Omental fat pad (tissue), 4 donors: Measurements from ENCODE around the gene LBH. TPM values are rescaled to one million over a fixed set of nuclear protein-coding genes. Genes with fewer than 3 reads are reported as not detected.
A peak's percentile ranks its signal among the peaks of the same experiment; 100 is the strongest.

Experiments
- ATAC-seq: fragments of 150-250 bp; one replicate; pipeline ENCODE4 v1.9.1; 2016; ENCODE audit warnings: mild to moderate bottlenecking, moderate library complexity; ENCODE audit not compliant: low FRiP score
- DNase-seq: peaks from one replicate; pipeline ENCODE4 v3.0.0-alpha.2; 2019; ENCODE audit warnings: low spot score
- total RNA-seq, 4 donors: library from RNA; depleted of rRNA; stranded (reverse); fragments of >200 nt; gene quantifications; one replicate each; pipeline ENCODE4 v1.1.0, GENCODE V29; 2016
- TF ChIP-seq, protein P1 (sequence below), 3 donors: fragments of 450-650 bp; IDR thresholded peaks; one replicate each; pipeline ENCODE4 v1.5.1; 2016 to 2017; ENCODE audit warnings: antibody characterized with exemption in 3 of 3, mild to moderate bottlenecking in 3 of 3, moderate library complexity in 2 of 3

The LBH gene
- total RNA-seq, 4 donors from 2014 or later: 14.4 to 20.6 (median 19.4) TPM

DNA sequence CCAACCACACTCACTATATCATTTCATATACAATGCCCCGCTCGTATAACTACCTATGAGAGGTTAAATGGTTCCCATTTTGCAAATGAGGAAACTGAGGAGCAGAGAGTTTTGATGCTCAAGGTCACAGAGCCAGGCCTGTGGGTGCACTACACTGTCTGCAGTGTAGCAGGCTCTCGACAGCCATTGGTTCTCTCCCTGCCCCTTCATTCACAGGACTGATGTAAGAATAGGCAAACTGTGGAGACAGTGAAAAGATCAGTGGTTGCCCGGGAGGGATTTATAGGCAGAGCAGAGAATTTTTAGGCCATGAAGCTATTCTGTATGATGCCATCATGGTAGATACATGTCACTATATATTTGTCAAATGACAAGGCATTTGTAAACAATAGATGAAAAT lies 39.0 kb upstream of the LBH start:
- TF ChIP-seq, protein P1, sequence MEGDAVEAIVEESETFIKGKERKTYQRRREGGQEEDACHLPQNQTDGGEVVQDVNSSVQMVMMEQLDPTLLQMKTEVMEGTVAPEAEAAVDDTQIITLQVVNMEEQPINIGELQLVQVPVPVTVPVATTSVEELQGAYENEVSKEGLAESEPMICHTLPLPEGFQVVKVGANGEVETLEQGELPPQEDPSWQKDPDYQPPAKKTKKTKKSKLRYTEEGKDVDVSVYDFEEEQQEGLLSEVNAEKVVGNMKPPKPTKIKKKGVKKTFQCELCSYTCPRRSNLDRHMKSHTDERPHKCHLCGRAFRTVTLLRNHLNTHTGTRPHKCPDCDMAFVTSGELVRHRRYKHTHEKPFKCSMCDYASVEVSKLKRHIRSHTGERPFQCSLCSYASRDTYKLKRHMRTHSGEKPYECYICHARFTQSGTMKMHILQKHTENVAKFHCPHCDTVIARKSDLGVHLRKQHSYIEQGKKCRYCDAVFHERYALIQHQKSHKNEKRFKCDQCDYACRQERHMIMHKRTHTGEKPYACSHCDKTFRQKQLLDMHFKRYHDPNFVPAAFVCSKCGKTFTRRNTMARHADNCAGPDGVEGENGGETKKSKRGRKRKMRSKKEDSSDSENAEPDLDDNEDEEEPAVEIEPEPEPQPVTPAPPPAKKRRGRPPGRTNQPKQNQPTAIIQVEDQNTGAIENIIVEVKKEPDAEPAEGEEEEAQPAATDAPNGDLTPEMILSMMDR (IDR thresholded peaks at IDR 0.05): no peak
- ATAC-seq (no peak), DNase-seq (no peak)

DNA sequence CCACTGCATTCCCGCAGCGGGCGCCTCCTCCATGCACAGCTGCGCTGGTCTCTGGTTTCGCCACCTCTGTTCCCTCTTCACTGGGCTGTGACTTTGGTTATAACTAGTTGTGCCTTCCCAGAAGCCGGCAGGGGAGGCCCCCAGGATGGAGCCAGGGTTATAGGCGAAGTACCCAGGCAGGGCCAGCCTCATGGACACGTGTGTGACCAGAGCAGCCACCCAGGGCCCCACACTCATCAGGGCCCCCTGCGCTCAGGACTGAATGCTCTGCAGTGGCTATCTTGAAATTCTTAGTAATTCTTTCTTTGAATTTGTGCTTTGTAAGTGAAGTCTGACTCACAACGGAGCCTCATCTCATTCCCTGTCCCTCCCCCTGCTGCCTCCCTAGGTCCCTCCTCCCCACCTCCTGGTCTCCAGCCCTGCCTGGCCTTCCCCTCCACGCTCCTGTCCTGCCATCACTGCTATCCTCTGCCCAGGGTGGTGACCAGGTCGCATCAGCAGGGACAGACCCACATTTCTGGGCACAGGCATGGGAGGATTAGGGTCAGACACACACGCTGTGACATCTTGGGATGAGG lies 38.1 kb upstream of the LBH start:
- DNase-seq (no peak), ATAC-seq (no peak)
- TF ChIP-seq, protein P1 (IDR thresholded peaks at IDR 0.05): no peak

DNA sequence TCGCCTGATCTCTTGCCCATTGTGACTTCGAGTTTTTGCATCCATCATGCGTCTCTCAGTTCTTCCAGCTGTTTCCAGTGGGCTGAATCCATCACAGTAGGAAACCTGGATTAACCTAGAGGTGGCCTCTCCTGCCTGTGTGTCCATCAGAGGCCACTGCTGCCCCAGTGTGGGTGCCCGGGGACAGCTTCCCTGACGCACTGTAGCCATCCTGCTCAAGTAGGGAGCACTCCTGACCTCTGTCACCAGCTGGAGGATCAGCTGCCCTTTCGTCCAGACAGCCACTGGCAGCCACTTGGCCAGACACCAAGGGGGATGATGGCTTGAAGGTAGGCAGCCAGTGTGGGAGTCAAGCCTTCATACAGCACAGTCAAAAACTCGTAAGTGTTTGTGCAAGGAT lies 36.9 kb upstream of the LBH start:
- TF ChIP-seq, protein P1 (IDR thresholded peaks at IDR 0.05): no peak
- ATAC-seq (no peak), DNase-seq (no peak)

DNA sequence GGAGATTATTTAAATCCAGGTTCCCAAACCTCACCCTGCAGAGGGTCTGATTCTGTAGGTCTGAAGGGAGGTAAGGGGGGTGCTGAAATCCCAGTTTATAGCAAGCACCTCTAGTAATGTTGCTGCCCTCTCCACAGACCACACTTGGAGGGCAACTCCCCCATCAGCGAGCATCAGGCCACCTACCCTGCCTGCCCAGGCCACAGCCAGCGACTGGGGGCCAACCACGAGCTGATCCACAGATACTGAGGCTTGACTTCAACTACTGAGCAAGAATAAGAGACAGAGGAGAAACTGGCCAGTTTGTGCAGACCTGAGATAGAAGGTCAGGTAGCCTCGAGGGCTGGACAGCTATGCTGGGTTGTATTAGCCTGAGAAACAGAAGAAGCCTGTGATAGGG lies 36.3 kb upstream of the LBH start:
- no peak for ATAC-seq

DNA sequence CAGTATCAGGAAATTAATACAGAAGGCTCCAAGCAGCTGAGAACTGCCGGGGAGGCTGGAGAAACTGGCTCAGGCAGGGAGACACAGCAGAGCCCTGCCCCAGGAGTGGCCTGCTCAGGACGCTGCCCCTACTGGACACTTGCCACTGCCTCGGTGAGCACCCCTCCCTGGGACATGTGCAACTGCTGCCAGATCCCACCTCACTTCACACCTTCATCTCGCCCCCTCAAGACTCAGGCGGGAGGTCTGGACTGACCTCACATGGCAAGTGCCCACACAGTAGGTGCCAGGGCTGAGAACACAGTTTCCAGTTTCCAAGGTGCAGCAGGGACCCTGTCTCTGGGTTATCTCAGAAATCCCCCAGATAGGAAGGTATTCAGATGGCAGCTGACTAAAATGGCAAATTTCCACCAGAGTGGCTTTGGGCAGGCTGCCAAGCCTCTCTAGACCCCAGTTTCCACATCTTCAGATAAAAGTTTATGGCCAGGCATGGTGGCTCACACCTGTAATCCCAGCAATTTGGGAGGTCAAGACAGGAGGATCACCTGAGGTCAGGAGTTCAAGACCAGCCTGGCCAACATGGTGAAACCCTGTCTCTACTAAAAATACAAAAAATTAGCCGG lies 33.7 kb upstream of the LBH start:
- DNase-seq (no peak), ATAC-seq (no peak)

More for the DNA sequence above, 36.3 kb upstream of the LBH start:
- TF ChIP-seq, protein P1 (IDR thresholded peaks at IDR 0.05): no peak
- DNase-seq: no peak

DNA sequence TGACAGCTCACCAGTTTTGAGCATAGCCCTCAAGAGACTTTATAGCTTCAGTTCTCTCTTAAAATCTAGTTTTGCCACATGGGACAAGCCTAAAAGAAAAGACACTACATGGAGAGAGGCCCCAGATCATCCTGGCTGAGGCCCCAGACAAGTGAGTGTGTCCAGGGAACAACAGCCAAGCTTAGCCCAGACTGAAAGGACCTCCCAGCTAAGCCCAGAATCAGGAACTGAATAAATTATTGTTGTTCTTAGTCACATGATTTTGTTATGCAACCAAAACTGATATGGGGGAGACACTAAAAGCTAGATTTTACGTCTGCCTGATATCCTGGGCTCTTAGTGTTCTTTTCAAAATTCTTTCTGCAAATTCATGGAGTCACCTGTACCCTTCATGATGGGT lies 29.3 kb upstream of the LBH start:
- peak; percentile 65 for ATAC-seq
- TF ChIP-seq, protein P1 (IDR thresholded peaks at IDR 0.05): no peak
- DNase-seq: no peak

More for the DNA sequence above, 33.7 kb upstream of the LBH start:
- TF ChIP-seq, protein P1 (IDR thresholded peaks at IDR 0.05): no peak

DNA sequence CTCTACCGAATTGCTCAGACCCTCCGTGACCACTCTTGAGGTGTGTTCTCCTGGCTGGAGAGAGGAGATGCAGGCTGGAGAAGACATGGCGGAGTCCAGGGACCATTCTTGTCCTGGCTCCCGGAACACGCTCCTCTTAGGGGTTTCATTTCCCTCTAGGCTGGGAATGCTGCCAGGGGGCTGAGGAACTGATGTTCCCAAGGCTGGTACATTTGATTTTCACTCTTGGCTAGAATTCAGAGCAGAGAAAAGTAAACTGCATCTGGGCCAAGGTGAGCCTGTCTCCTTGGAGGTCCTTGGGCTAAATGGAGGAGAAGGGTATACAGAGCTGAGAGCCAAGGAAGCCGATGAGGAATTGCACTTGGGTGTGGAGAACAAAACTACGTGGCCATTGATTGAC lies 28.2 kb upstream of the LBH start:
- TF ChIP-seq, protein P1 (IDR thresholded peaks at IDR 0.05): no peak
- ATAC-seq (no peak), DNase-seq (no peak)
